ENCODE measurements around the gene SNTA1.
"Not testable (repeated sequence)": the region's sequence is repeated elsewhere in the genome, so short reads cannot be mapped to it uniquely, and the experiment has no call there.

SNTA1 gene

GRCh38 chr20:33423875-33424274 lies 19.7 kb downstream of the SNTA1 start:
- not testable (repeated sequence) for DNase-seq

GRCh38 chr20:33423141-33423834 lies 20.3 kb downstream of the SNTA1 start:
- DNase-seq = no peak

- DNase-seq = no peak
These were observed 24.2 kb downstream of the SNTA1 start for GRCh38 chr20:33419140-33419974.

GRCh38 chr20:33418033-33418432 lies 25.5 kb downstream of the SNTA1 start:
- DNase-seq = no peak

- peak; percentile 26 for DNase-seq
These were observed 27.6 kb downstream of the SNTA1 start for GRCh38 chr20:33415948-33416347.

GRCh38 chr20:33412484-33412838 lies 31.1 kb downstream of the SNTA1 start:
- no peak for DNase-seq

- no peak for DNase-seq
These were observed 31.7 kb downstream of the SNTA1 start for GRCh38 chr20:33411711-33412483.

- no peak for DNase-seq
These were observed 32.3 kb downstream of the SNTA1 start for GRCh38 chr20:33411242-33411641.

- DNase-seq = no peak
These were observed 33.4 kb downstream of the SNTA1 start for GRCh38 chr20:33410081-33410742.

GRCh38 chr20:33408716-33409654 lies 34.6 kb downstream of the SNTA1 start:
- DNase-seq = no peak

- DNase-seq = no peak
These were observed 35.2 kb downstream of the SNTA1 start for GRCh38 chr20:33408313-33408712.

GRCh38 chr20:33407796-33408195 lies 35.8 kb downstream of the SNTA1 start:
- DNase-seq = no peak

GRCh38 chr20:33407251-33407650 lies 36.3 kb downstream of the SNTA1 start:
- DNase-seq = no peak

GRCh38 chr20:33404281-33404680 lies 39.3 kb downstream of the SNTA1 start:
- DNase-seq = no peak

- DNase-seq = no peak
These were observed 41.6 kb downstream of the SNTA1 start for GRCh38 chr20:33401921-33402369.

- DNase-seq = peak; percentile 87
These were observed 42.2 kb downstream of the SNTA1 start, which contains the start of gene CDK5RAP1 for GRCh38 chr20:33401184-33401920. TSS of gene CDK5RAP1 (minus strand) at chr20:33401519. CDS start at chr20:33397064, 4,455 bp downstream.

- peak; percentile 14 for DNase-seq
These were observed 42.8 kb downstream of the SNTA1 start for GRCh38 chr20:33400812-33401183.

GRCh38 chr20:33399924-33400323 lies 43.6 kb downstream of the SNTA1 start:
- no peak for DNase-seq

- no peak for DNase-seq
These were observed 48.8 kb downstream of the SNTA1 start for GRCh38 chr20:33394718-33395117.

GRCh38 chr20:33393609-33394008 lies 50.0 kb downstream of the SNTA1 start:
- DNase-seq = no peak

Data from COR-L47 (cell line).